Stimulated activated CD8-positive, alpha-beta memory T cell treated with anti-CD3 and anti-CD28 coated beads, Interleukin-15, amount 100 ng/mL, for 1 hour (primary cell): ENCODE data around the gene GSTM4.
"Not testable (repeated sequence)": the region's sequence is repeated elsewhere in the genome, so short reads cannot be mapped to it uniquely, and the experiment has no call there.

Experiments
- DNase-seq: peaks from one replicate; pipeline ENCODE4 v3.0.0-alpha.2; 2020; ENCODE audit warnings: low read depth

The GSTM4 gene

GRCh38 chr1:109669246-109669948 lies 13.5 kb downstream of the GSTM4 start:
- no peak for DNase-seq

- not testable (repeated sequence) for DNase-seq
Observed at GRCh38 chr1:109669949-109670302, 14.0 kb downstream of the GSTM4 start.

GRCh38 chr1:109671067-109671466 lies 15.2 kb downstream of the GSTM4 start:
- DNase-seq = no peak

GRCh38 chr1:109673861-109674260 lies 18.0 kb downstream of the GSTM4 start:
- DNase-seq = not testable (repeated sequence)

- DNase-seq = not testable (repeated sequence)
Observed at GRCh38 chr1:109676683-109677381, 20.9 kb downstream of the GSTM4 start.

- no peak for DNase-seq
Observed at GRCh38 chr1:109677459-109677858, 21.6 kb downstream of the GSTM4 start.

- not testable (repeated sequence) for DNase-seq
Observed at GRCh38 chr1:109678637-109679036, 22.7 kb downstream of the GSTM4 start.

- DNase-seq = not testable (repeated sequence)
Observed at GRCh38 chr1:109684777-109685176, 28.9 kb downstream of the GSTM4 start.

GRCh38 chr1:109685399-109685798 lies 29.5 kb downstream of the GSTM4 start:
- DNase-seq = not testable (repeated sequence)

- DNase-seq = not testable (repeated sequence)
Observed at GRCh38 chr1:109685890-109686289, 30.0 kb downstream of the GSTM4 start.

GRCh38 chr1:109687109-109687508 lies 31.2 kb downstream of the GSTM4 start:
- not testable (repeated sequence) for DNase-seq

GRCh38 chr1:109687641-109688499 lies 32.0 kb downstream of the GSTM4 start, which contains the start of gene GSTM1:
GSTM1 (plus strand) TSS chr1:109687817; CDS start chr1:109687874, 57 bp downstream.
- DNase-seq = no peak

- no peak for DNase-seq
Observed at GRCh38 chr1:109689844-109690405, 34.0 kb downstream of the GSTM4 start.

GRCh38 chr1:109691759-109692158 lies 35.9 kb downstream of the GSTM4 start:
- no peak for DNase-seq

- DNase-seq = not testable (repeated sequence)
Observed at GRCh38 chr1:109694400-109694799, 38.5 kb downstream of the GSTM4 start.

- not testable (repeated sequence) for DNase-seq
Observed at GRCh38 chr1:109695138-109695537, 39.2 kb downstream of the GSTM4 start.

GRCh38 chr1:109697066-109697465 lies 41.2 kb downstream of the GSTM4 start:
- no peak for DNase-seq

GRCh38 chr1:109697861-109698260 lies 42.0 kb downstream of the GSTM4 start:
- not testable (repeated sequence) for DNase-seq

- DNase-seq = not testable (repeated sequence)
Observed at GRCh38 chr1:109702940-109703339, 47.0 kb downstream of the GSTM4 start.

GRCh38 chr1:109704173-109704572 lies 48.3 kb downstream of the GSTM4 start:
- no peak for DNase-seq

- no peak for DNase-seq
Observed at GRCh38 chr1:109705411-109705810, 49.5 kb downstream of the GSTM4 start.

GRCh38 chr1:109708949-109709348 lies 53.0 kb downstream of the GSTM4 start:
- not testable (repeated sequence) for DNase-seq
